Dermis blood vessel endothelial cell (primary cell): Measurements from ENCODE around the gene TCEA2. TPM values are rescaled to one million over a fixed set of nuclear protein-coding genes. Genes with fewer than 3 reads are reported as not detected.
"Not testable (repeated sequence)": the region's sequence is repeated elsewhere in the genome, so short reads cannot be mapped to it uniquely, and the experiment has no call there.

ENCODE experiments used
- DNase-seq: peaks from one replicate; pipeline ENCODE4 v3.0.0; 2010
- total RNA-seq: library from RNA; depleted of rRNA; stranded (reverse); fragments of >200 nt; gene quantifications from 2 replicates; pipeline ENCODE4 v1.2.3, GENCODE V29; 2014

Gene TCEA2
- total RNA-seq, 1 donor from 2014 or later: 45.9 TPM

DNA sequence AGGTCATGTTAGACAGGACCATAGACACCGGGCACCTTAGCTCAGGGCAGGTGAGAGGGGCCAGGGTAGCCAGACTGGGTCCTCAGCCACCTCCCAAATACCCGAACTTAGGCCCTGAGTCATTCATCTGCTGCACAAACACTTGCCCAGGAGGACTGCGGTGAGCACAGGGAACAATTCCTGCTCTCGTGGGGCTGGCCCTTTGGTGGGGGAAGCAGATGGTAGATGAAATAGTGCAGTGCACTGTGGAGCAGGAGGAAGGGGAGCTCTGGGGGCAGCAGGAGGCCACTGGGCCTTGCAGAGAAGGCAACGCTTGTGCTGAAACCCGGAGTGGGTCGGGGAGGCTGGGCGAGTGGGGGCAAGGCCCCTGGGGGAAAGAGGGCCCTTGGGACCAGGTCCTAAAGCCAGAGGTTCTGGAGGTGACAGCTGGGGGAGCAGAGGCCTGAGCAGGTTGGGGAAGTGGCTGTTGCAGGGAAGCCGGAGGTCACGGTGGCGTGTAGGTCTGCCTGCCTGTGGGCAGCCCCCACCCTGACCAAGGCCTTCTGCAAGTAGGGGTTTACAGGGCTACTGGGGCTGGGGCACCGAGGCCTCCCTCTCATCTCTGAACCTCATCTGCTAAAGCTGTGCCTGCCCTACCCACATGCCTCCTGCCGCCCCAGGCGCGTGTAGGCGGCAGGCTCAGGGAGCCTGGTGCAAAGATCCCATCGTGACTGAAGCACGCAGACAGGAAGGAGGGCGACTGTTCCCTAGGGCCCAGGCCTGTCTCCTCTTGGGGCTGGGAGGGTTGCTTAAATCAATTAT, 49.0 kb downstream of the TCEA2 start:
- DNase-seq: no peak

- no peak for DNase-seq
Observed at GRCh38 chr20:64112691-64113443, 49.9 kb downstream of the TCEA2 start.

DNA sequence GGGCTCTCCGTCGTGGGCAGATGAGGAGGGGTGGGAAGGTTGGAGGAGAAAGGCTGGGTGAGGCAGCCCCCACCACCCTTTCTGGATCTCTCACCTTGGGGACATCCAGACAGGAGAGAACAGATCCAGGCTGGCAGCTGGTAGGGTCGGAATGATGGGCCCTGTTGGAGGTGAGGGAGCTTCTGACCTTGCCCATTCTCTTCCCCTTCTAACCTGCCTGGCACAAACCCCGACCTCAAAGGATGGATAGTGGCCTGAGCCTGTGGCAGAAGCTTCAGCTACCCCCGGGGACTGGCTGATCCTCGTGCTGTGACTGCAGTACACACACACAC, 50.4 kb downstream of the TCEA2 start:
- no peak for DNase-seq

DNA sequence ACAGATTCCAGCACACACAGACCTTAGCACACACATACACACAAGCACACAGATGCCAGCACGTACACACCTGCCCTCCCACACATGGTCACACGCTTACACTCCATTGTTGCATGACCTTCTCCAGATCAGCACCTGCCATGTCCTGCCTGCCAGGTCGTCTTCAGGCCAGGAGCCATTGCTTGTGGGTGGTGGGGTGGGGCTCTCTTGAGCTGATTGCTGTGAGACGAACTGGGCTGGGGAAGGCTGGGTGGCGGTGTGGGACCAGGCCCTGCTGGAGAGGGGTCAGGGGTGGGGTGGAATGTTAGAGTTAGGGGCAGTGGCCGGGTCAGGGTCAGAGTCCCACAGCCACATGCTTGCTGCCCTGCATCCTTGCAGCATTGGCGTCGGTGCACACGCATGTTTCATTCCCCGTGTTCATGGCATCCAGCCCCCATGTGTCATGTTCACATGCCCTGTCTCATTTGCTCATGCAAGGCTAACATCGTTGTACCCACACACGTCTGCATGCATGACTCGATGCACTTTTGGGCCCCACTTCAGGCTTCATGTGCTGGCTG, 50.9 kb downstream of the TCEA2 start:
- no peak for DNase-seq

DNA sequence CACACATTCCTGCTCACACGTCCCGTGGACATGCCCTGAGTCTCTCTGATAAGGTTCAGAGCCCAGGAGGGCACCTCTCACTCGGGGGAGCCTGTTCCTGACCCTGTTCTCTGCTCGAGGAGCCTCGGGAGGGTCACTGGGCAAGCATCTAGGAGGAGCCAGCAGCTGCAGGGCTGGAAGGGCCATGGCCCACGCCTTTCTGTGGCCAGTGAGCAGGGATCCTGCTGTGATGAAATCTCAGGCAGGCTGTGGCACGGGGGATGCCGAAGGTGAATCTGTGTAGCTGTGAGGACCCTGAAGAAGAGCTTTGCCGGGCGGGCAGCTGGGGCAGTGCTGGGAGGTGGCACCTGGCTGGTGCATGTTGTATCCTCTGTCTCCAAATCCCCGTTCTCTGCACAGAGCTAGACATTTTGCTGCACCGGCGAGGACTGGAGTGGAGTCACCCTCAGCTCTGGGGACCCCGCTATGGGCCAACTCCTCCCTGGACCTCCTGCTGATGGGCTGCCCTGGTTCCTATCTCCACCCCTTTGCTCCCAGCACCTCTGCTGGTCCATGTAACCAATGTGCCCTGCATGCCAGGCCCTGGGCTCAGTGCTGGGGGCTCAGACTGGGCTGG, 51.5 kb downstream of the TCEA2 start:
- DNase-seq: no peak

- DNase-seq: no peak
Observed at GRCh38 chr20:64115171-64115911, 52.3 kb downstream of the TCEA2 start.

DNA sequence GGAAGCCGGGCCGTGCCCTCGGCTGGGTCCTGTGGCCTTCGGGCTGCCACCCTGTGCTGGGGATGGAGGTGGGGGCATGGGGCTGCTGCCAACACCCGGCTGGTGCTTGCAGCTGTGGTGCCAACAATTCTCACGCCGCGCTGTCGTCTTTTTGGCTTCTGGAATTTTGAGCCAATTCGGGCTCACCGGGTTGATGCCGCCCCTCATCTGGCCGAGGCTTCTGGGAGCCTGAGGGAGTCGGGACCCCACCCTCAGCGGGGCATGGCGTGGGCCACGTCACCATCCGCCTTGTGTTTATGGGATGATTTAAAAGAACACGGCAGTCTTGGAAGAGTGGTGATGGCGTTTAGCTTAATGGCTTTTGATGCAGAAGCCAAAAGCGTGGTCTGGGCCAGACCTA, 53.0 kb downstream of the TCEA2 start:
- no peak for DNase-seq

DNA sequence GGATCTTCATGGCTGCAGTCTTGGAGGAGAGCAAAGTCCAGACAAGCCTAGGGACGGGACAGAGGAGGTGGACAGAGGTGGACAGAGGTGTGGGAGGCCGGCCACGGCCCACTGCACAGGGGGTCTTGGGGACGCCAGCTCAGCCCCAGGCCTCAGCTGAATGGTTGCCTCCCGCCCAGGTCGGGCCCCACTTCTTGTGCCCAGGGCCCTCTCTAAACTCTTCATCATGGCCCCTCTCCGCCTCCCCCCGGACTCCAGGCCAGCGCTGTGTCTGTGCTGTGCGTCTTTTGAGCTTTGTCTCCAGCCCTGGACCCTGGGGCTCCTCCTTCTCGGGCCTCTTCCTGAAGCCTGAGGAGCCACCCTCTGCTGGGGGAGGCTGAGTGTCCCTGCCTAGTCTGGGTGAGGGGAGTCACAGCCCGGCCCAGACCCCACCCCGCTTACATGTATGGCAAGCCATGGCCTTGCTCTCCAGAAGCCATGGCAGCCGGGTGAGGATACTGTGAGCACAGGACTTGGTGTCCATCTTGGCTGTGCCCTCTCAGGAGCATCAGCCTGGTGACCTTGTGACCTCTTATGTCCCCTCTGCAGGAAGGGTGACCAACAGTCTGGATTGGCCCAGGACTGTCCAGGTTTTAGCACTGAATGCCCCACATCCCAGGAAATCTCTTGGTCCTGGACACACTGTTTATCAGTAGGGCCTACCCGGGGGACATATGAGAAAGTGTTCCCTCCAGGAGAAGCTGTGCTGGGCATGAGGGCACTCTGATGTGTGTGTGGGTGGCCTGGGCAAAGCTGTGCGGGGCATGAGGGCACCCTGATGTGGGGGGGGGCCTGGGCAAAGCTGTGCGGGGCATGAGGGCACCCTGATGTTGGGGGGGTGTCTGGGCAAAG, 53.8 kb downstream of the TCEA2 start:
- DNase-seq: no peak

DNA sequence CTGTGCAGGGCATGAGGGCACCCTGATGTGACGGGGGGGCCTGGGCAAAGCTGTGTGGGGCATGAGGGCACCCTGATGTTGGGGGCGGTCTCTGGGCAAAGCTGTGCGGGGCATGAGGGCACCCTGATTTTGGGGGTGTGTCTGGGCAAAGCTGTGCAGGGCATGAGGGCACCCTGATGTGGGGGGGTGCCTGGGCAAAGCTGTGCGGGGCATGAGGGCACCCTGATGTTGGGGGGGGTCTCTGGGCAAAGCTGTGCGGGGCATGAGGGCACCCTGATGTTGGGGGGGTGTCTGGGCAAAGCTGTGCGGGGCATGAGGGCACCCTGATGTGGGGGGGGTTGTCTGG, 54.4 kb downstream of the TCEA2 start:
- DNase-seq: not testable (repeated sequence)

GRCh38 chr20:64119301-64119680, 56.3 kb downstream of the TCEA2 start:
- no peak for DNase-seq

- no peak for DNase-seq
Observed at GRCh38 chr20:64119681-64120341, 56.8 kb downstream of the TCEA2 start.

GRCh38 chr20:64121586-64121985, 58.6 kb downstream of the TCEA2 start:
- DNase-seq: no peak

Other genes starting within 250 kb of the TCEA2 start
- 41.2 and 67.4 TPM in 2 replicates for gene ZBTB46, start 231.9 kb upstream of the TCEA2 start, total RNA-seq
- gene ABHD16B, start 201.7 kb upstream of the TCEA2 start, total RNA-seq: not detected in 2 replicates
- 169 and 181 TPM in 2 replicates for gene TPD52L2, start 197.9 kb upstream of the TCEA2 start, total RNA-seq
- 90.9 and 98.3 TPM in 2 replicates for gene DNAJC5, start 168.1 kb upstream of the TCEA2 start, total RNA-seq
- 40.7 and 46.4 TPM in 2 replicates for gene UCKL1, start 106.8 kb upstream of the TCEA2 start, total RNA-seq
- gene ZNF512B, start 93.3 kb upstream of the TCEA2 start, total RNA-seq: 10.0 and 14.5 TPM in 2 replicates
- 4.3 and 6.1 TPM in 2 replicates for gene SAMD10, start 83.6 kb upstream of the TCEA2 start, total RNA-seq
- 79.6 and 94.2 TPM in 2 replicates for gene PRPF6, start 82.1 kb upstream of the TCEA2 start, total RNA-seq
- 11.2 and 13.3 TPM in 2 replicates for gene C20orf204, start 27.0 kb upstream of the TCEA2 start, total RNA-seq
- 82.5 and 123 TPM in 2 replicates for gene SOX18, start 13.6 kb upstream of the TCEA2 start, total RNA-seq
- gene RGS19, start 16.3 kb downstream of the TCEA2 start, total RNA-seq: 29.3 and 44.6 TPM in 2 replicates
- gene OPRL1, start 16.9 kb downstream of the TCEA2 start, total RNA-seq: 3.2 and 5.4 TPM in 2 replicates
- not detected in 2 replicates for gene LKAAEAR1, start 21.2 kb downstream of the TCEA2 start, total RNA-seq
- not detected in 2 replicates for gene NPBWR2, start 44.4 kb downstream of the TCEA2 start, total RNA-seq
- not detected in 2 replicates for gene MYT1, start 101.3 kb downstream of the TCEA2 start, total RNA-seq
- 70.2 and 90.9 TPM in 2 replicates for gene PCMTD2, start 192.6 kb downstream of the TCEA2 start, total RNA-seq